HepG2 (cell line): ENCODE measurements around the gene ADGRF1. TPM values are rescaled to one million over a fixed set of nuclear protein-coding genes. Genes with fewer than 3 reads are reported as not detected.
A peak's percentile ranks its signal among the peaks of the same experiment; 100 is the strongest.

ENCODE experiments used
- ATAC-seq: fragments of 200-7000 bp; cut with Tn5 transposase; 3 replicates; pipeline ENCODE4 v1.9.1; 2020; ENCODE audit warnings: mild to moderate bottlenecking, moderate library complexity
- BruUV-seq: library from RNA; stranded (reverse); fragments of 400-500 nt; replicated peaks from 2 replicates; lab custom pipeline; 2021; lab: Mats Ljungman, UMichigan
- CTCF ChIA-PET: fragments of 300-600 bp; formaldehyde crosslinking; extraction: SDS; loops from one replicate; lab custom pipeline; 2021; ENCODE audit warnings: low total read pairs, inconsistent platforms, low intra/inter-chr PET ratio; lab: Yijun Ruan, JAX
- POLR2A ChIA-PET: fragments of 350-600 bp; sonication (Branson Sonifier 250); formaldehyde crosslinking; loops from one replicate; lab custom pipeline; 2020; ENCODE audit warnings: antibody characterized with exemption, inconsistent platforms; lab: Yijun Ruan, JAX
- DNase-seq: peaks from one replicate; pipeline ENCODE4 v3.0.0-alpha.2; 2015; ENCODE audit warnings: low spot score
- FAIRE-seq: peaks from 3 replicates; lab custom pipeline; 2011; peaks lifted over from hg19 to GRCh38; lab: Jason Lieb, UNC
- H2AFZ ChIP-seq: one replicate; pipeline ENCODE4 v1.6.1; 2011; ENCODE audit warnings: low read length, inconsistent platforms
- H3K27ac ChIP-seq: fragments of 300-600 bp; 3 replicates; pipeline ENCODE4 v1.8.0; 2011; ENCODE audit warnings: mixed run types, mild to moderate bottlenecking, mixed read lengths, low read length, inconsistent platforms; ENCODE audit not compliant: insufficient read depth; ENCODE audit errors: extremely low read length
- H3K27me3 ChIP-seq, 2 experiments: fragments of 200-600 bp in 1 of 2; 2 replicates in 1 of 2; 3 replicates in 1 of 2; pipeline versions ENCODE4 v1.6.0 to v1.8.0; 2011; ENCODE audit warnings: low read length in 2 of 2, mild to moderate bottlenecking in 2 of 2, moderate library complexity in 2 of 2, inconsistent platforms in 1 of 2; ENCODE audit not compliant: insufficient read depth in 2 of 2, control insufficient read depth in 1 of 2
- H3K36me3 ChIP-seq, 2 experiments: fragments of 200-600 bp in 1 of 2; replicated peaks in 1 of 2; 2 replicates in 1 of 2; 3 replicates in 1 of 2; pipeline versions ENCODE4 v1.5.1 to v1.8.0; 2011; ENCODE audit warnings: low read length in 2 of 2, inconsistent platforms in 1 of 2; ENCODE audit not compliant: insufficient read depth in 2 of 2, control insufficient read depth in 1 of 2
- H3K4me1 ChIP-seq: 2 replicates; pipeline ENCODE4 v1.5.1; 2012; ENCODE audit warnings: low read length, inconsistent platforms; ENCODE audit not compliant: insufficient read depth
- H3K4me2 ChIP-seq: 2 replicates; pipeline ENCODE4 v1.6.0; 2011; ENCODE audit warnings: low read depth, low read length, inconsistent platforms
- H3K4me3 ChIP-seq, 3 experiments: fragments of 200-600 bp in 1 of 3; sonication (generic), shearing (Covaris generic) in 1 of 3; replicated peaks in 1 of 3; 2 replicates each; pipeline ENCODE4 v1.5.1; 2011 to 2016; ENCODE audit warnings: low read length in 3 of 3, inconsistent platforms in 2 of 3, low read depth in 2 of 3, mild to moderate bottlenecking in 2 of 3, control low read depth in 1 of 3, mixed read lengths in 1 of 3; ENCODE audit not compliant: insufficient read depth in 1 of 3
- H3K79me2 ChIP-seq: one replicate; pipeline ENCODE4 v1.6.1; 2011; ENCODE audit warnings: low read length, inconsistent platforms; ENCODE audit not compliant: insufficient read depth
- H3K9ac ChIP-seq: 2 replicates; pipeline ENCODE4 v1.6.0; 2011; ENCODE audit warnings: mild to moderate bottlenecking, low read depth, low read length, inconsistent platforms; ENCODE audit not compliant: insufficient read depth
- H3K9me3 ChIP-seq: 2 replicates; pipeline ENCODE4 v1.5.1; 2012; ENCODE audit warnings: mild to moderate bottlenecking, low read length
- H4K20me1 ChIP-seq: 2 replicates; pipeline ENCODE4 v1.6.0; 2011; ENCODE audit warnings: inconsistent platforms, mild to moderate bottlenecking, low read length, moderate library complexity; ENCODE audit not compliant: insufficient read depth
- ELF1 ChIP-seq: sonication (generic); formaldehyde crosslinking; IDR thresholded peaks from 2 replicates; pipeline ENCODE4 v1.4.0; 2020; ENCODE audit warnings: missing genetic modification reagents
- FOXO1 ChIP-seq: sonication (generic); formaldehyde crosslinking; IDR thresholded peaks from 2 replicates; pipeline ENCODE4 v1.4.0; 2020; ENCODE audit warnings: missing genetic modification reagents
- HMG20A ChIP-seq: IDR thresholded peaks from 2 replicates; pipeline ENCODE4 v1.6.1; 2016; ENCODE audit warnings: borderline replicate concordance
- PAWR ChIP-seq: sonication (generic); formaldehyde crosslinking; IDR thresholded peaks from 2 replicates; pipeline ENCODE4 v1.4.0; 2020; ENCODE audit warnings: missing genetic modification reagents, mild to moderate bottlenecking, borderline replicate concordance
- PAX8 ChIP-seq: sonication (generic); formaldehyde crosslinking; IDR thresholded peaks from 2 replicates; pipeline ENCODE4 v1.8.0; 2022; ENCODE audit warnings: mild to moderate bottlenecking, missing genetic modification reagents, borderline replicate concordance
- ZNF281 ChIP-seq: sonication (generic); formaldehyde crosslinking; IDR thresholded peaks from 2 replicates; pipeline ENCODE4 v1.4.0; 2020; ENCODE audit warnings: missing genetic modification reagents, borderline replicate concordance
- ZNF512 ChIP-seq: sonication (generic); formaldehyde crosslinking; IDR thresholded peaks from 2 replicates; pipeline ENCODE4 v1.4.0; 2020; ENCODE audit warnings: mild to moderate bottlenecking, missing genetic modification reagents
- ZNF644 ChIP-seq: IDR thresholded peaks from 2 replicates; pipeline ENCODE4 v1.6.1; 2016; ENCODE audit warnings: low read depth
- ZNF710 ChIP-seq: sonication (generic); formaldehyde crosslinking; IDR thresholded peaks from 2 replicates; pipeline ENCODE4 v1.5.0; 2020; ENCODE audit warnings: mild to moderate bottlenecking, missing genetic modification reagents, borderline replicate concordance
- WGBS: methylation state at CpG from one replicate; pipeline ENCODE4 v1.1.6; 2017; ENCODE audit warnings: low lambda C conversion rate; 5-methylcytosine and 5-hydroxymethylcytosine counted together
- in situ Hi-C: cut with HindIII; loops from 2 replicates; pipeline ENCODE4 v1.10.0; 2017; ENCODE audit warnings: low pct_unique_long_range_greater_than_20kb; ENCODE audit not compliant: extremely low pct_ligation_motif_present
- intact Hi-C: fragments of 100-400 bp; cut with micrococcal nuclease; formaldehyde crosslinking; loops from one replicate; pipeline ENCODE4 v1.10.0; 2022; ENCODE audit not compliant: unreplicated experiment
- polyA plus RNA-seq, 8 experiments: library from polyadenylated mRNA; depleted of rRNA in 3 of 8; stranded (reverse) in 7 of 8; unstranded in 1 of 8; fragments of >200 nt; fragmentation: Illumina TruSeq in 4 of 8; extraction: Trizol in 4 of 8; gene quantifications; 2 replicates each; pipeline versions ENCODE4 v1.2.1 to v1.2.3, GENCODE V29; 2011 to 2016; ENCODE audit warnings: low read depth in 4 of 8, missing spikeins in 1 of 8, mixed read lengths in 1 of 8; ENCODE audit not compliant: insufficient read depth in 1 of 8
- total RNA-seq, 5 experiments: library from RNA; depleted of rRNA; stranded (reverse); fragments of >200 nt; fragmentation: Illumina TruSeq; extraction: Trizol; gene quantifications; 2 replicates each; pipeline ENCODE4 v1.2.3, GENCODE V29; 2016; ENCODE audit warnings: low read depth in 1 of 5

ADGRF1 gene
- total and polyA plus RNA-seq, 2 of the 13 experiments (the other 11 are each of a cell fraction or from before 2014, with no cell fraction given): not detected

GRCh38 chr6:46997646-46998045, 44.5 kb downstream of the ADGRF1 start:
- Histone ChIP-seq H3K27me3 (peaks cover 0 to 21% of the 10 kb centered on the region in 2 experiments; a peak in 3 of 5 replicates), H3K36me3 (no peaks in the 10 kb centered on the region), H3K9ac (no peak overlapping the region), H2AFZ (no peak overlapping the region), H3K4me1 (peaks cover 8% of the 10 kb centered on the region; the same call in 1 of the 2 replicates), H3K79me2 (no peaks in the 10 kb centered on the region), H3K4me2 (no peak overlapping the region), H4K20me1 (no peaks in the 10 kb centered on the region), H3K4me3 (no peak overlapping the region), H3K27ac (no peak overlapping the region), H3K9me3 (no peaks in the 10 kb centered on the region)
- no TSS peak for BruUV-seq
- FAIRE-seq (no peak), ATAC-seq (no peak), DNase-seq (no peak)
- in situ Hi-C loops: loop anchor here (25.0 kb wide), 3 partner anchors 135 to 910 kb away; no protein-coding TSS in a partner anchor
- TF ChIP-seq FOXO1 (CRISPR knock-in tag) (no peak), HMG20A (0 out of 2 replicates have a peak, but pooled peaks have one; percentile 8), PAWR (no peak), ZNF512 (CRISPR knock-in tag) (no peak)
- intact Hi-C loops: loop anchor here (2.0 kb wide), 1 partner anchor 49 kb away; no protein-coding TSS in a partner anchor
- POLR2A ChIA-PET: no interaction called here
- CTCF ChIA-PET: no interaction called here
- WGBS: 0% methylated on average over 1 of the region's 1 CpG

GRCh38 chr6:46996860-46997641, 45.1 kb downstream of the ADGRF1 start:
- H3K79me2 ChIP-seq: no peaks in the 10 kb centered on the region
- no peaks in the 10 kb centered on the region for H4K20me1 ChIP-seq
- peaks cover 0 to 19% of the 10 kb centered on the region in 2 experiments; a peak in 3 of 5 replicates for H3K27me3 ChIP-seq
- H3K36me3 ChIP-seq: no peaks in the 10 kb centered on the region
- no peak overlapping the region for H3K9ac ChIP-seq
- no peak overlapping the region for H2AFZ ChIP-seq
- no peak overlapping the region for H3K27ac ChIP-seq
- DNase-seq: peak; percentile 49
- BruUV-seq: no TSS peak
- FAIRE-seq: no peak
- 0% methylated on average over 1 of the region's 1 CpG for WGBS
- H3K4me1 ChIP-seq: peaks cover 8% of the 10 kb centered on the region; the same call in 1 of the 2 replicates
- ATAC-seq: peak; percentile 70
- POLR2A ChIA-PET: no interaction called here
- in situ Hi-C loops: loop anchor here (25.0 kb wide), 3 partner anchors 135 to 910 kb away; no protein-coding TSS in a partner anchor
- H3K9me3 ChIP-seq: no peaks in the 10 kb centered on the region
- CTCF ChIA-PET: no interaction called here
- intact Hi-C loops: loop anchor here (2.0 kb wide), 1 partner anchor 50 kb away; no protein-coding TSS in a partner anchor
- no peak overlapping the region for H3K4me2 ChIP-seq
- no peak overlapping the region for H3K4me3 ChIP-seq
- no peak for TF ChIP-seq ZNF710 (CRISPR knock-in tag)
- no peak for TF ChIP-seq ZNF281 (CRISPR knock-in tag)
- peak; percentile 89 for TF ChIP-seq ZNF644 (CRISPR knock-in tag)
- TF ChIP-seq ELF1: no peak
- TF ChIP-seq PAX8 (CRISPR knock-in tag): no peak
